ENCODE data around the gene FUCA1. TPM values are rescaled to one million over a fixed set of nuclear protein-coding genes. Genes with fewer than 3 reads are reported as not detected.
A peak's percentile ranks its signal among the peaks of the same experiment; 100 is the strongest.
"Not testable (repeated sequence)": the region's sequence is repeated elsewhere in the genome, so short reads cannot be mapped to it uniquely, and the experiment has no call there.

Gene FUCA1
- total RNA-seq, 1 experiment from 2014 or later = 20.7 TPM

GRCh38 chr1:23804183-23804835 is 63.8 kb downstream of the FUCA1 start:
- Histone ChIP-seq H3K27ac (ENCODE audit: low read depth, low read length) (no peak overlapping the region), H3K9me2 (ENCODE audit: insufficient read depth) (no peaks in the 10 kb centered on the region), H3K27me3 (ENCODE audit: insufficient read depth, low read length) (no peaks in the 10 kb centered on the region), H3K4me1 (ENCODE audit: control insufficient read depth in 1 of 2, insufficient read depth in 2 of 2, low read length in 2 of 2) (peaks cover 4 to 11% of the 10 kb centered on the region in 2 experiments; a peak in 2 of 4 replicates), H3K9ac (ENCODE audit: low read length) (no peak overlapping the region), H3K36me3 (ENCODE audit: control insufficient read depth in 1 of 2, insufficient read depth in 2 of 2, low read length in 2 of 2) (0 out of 4 replicates have a peak, but pooled peaks cover 0 to 2% of the 10 kb centered on the region in 2 experiments), H2AFZ (ENCODE audit: low read depth, low read length, poor library complexity, severe bottlenecking) (no peak overlapping the region), H3K4me3 (replicated peaks in 1 of 2; ENCODE audit: low read depth in 1 of 2, low read length in 2 of 2) (no peak overlapping the region), H3K79me2 (ENCODE audit: insufficient read depth, low read length) (0 out of 2 replicates have a peak, but pooled peaks cover 5% of the 10 kb centered on the region), H4K20me1 (ENCODE audit: insufficient read depth) (no peaks in the 10 kb centered on the region), H3K9me3 (ENCODE audit: control insufficient read depth in 1 of 2, insufficient read depth in 1 of 2, low read depth in 1 of 2, low read length in 2 of 2) (no peaks in the 10 kb centered on the region), H3K4me2 (ENCODE audit: low read length) (no peak overlapping the region)
- DNase-seq (ENCODE audit: low read depth, low spot score) (no peak), ATAC-seq (no peak)
- CTCF ChIA-PET = no interaction called here
- TF ChIP-seq, protein P1, sequence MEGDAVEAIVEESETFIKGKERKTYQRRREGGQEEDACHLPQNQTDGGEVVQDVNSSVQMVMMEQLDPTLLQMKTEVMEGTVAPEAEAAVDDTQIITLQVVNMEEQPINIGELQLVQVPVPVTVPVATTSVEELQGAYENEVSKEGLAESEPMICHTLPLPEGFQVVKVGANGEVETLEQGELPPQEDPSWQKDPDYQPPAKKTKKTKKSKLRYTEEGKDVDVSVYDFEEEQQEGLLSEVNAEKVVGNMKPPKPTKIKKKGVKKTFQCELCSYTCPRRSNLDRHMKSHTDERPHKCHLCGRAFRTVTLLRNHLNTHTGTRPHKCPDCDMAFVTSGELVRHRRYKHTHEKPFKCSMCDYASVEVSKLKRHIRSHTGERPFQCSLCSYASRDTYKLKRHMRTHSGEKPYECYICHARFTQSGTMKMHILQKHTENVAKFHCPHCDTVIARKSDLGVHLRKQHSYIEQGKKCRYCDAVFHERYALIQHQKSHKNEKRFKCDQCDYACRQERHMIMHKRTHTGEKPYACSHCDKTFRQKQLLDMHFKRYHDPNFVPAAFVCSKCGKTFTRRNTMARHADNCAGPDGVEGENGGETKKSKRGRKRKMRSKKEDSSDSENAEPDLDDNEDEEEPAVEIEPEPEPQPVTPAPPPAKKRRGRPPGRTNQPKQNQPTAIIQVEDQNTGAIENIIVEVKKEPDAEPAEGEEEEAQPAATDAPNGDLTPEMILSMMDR (IDR thresholded peaks at IDR 0.05 in 2 of 3, conservative IDR thresholded peaks at IDR 0.05 in 1 of 3; ENCODE audit: borderline replicate concordance in 1 of 3, insufficient read depth in 1 of 3, low read depth in 2 of 3, low read length in 2 of 3) = peak in 2 of 3 experiments; percentile 20 to 27; a peak in 2 of 6 replicates
- TF ChIP-seq, protein P2, sequence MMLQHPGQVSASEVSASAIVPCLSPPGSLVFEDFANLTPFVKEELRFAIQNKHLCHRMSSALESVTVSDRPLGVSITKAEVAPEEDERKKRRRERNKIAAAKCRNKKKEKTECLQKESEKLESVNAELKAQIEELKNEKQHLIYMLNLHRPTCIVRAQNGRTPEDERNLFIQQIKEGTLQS (IDR thresholded peaks at IDR 0.05) = no peak
- POLR2A ChIA-PET = no interaction called here
- RAD21 ChIA-PET (ENCODE audit: low non-redundant PET in 1 of 2, low total read pairs in 2 of 2, uncharacterized antibody in 2 of 2, unreplicated experiment in 2 of 2) = no interaction called here
- no TSS peak for BruUV-seq (replicated peaks)
- intact Hi-C loops (cut with micrococcal nuclease) = no loop called here

GRCh38 chr1:23803674-23804073 is 64.4 kb downstream of the FUCA1 start:
- no peak overlapping the region for H3K4me3 ChIP-seq (replicated peaks in 1 of 2; ENCODE audit: low read depth in 1 of 2, low read length in 2 of 2)
- H3K4me2 ChIP-seq (ENCODE audit: low read length) = no peak overlapping the region
- H3K9me3 ChIP-seq (ENCODE audit: control insufficient read depth in 1 of 2, insufficient read depth in 1 of 2, low read depth in 1 of 2, low read length in 2 of 2) = no peaks in the 10 kb centered on the region
- H3K79me2 ChIP-seq (ENCODE audit: insufficient read depth, low read length) = peaks cover 10% of the 10 kb centered on the region; the same call in 1 of the 2 replicates
- TF ChIP-seq EZH2 (IDR thresholded peaks at IDR 0.05) (no peak), YY1 (IDR thresholded peaks at IDR 0.05; ENCODE audit: extremely low read depth, insufficient replicate concordance, low read depth, low read length) (no peak), EGR1 (IDR thresholded peaks at IDR 0.05; ENCODE audit: low read depth) (no peak), SRF (IDR thresholded peaks at IDR 0.05; ENCODE audit: low read depth) (no peak), CBX3 (IDR thresholded peaks at IDR 0.05; ENCODE audit: low read depth) (no peak), POLR2A (IDR thresholded peaks at IDR 0.05; ENCODE audit: borderline replicate concordance, extremely low read depth, insufficient read depth, insufficient read length) (no peak)
- POLR2A ChIA-PET = no interaction called here
- intact Hi-C loops (cut with micrococcal nuclease) = no loop called here
- no peak overlapping the region for H2AFZ ChIP-seq (ENCODE audit: low read depth, low read length, poor library complexity, severe bottlenecking)
- DNase-seq (ENCODE audit: low read depth, low spot score) = no peak
- RAD21 ChIA-PET (ENCODE audit: low non-redundant PET in 1 of 2, low total read pairs in 2 of 2, uncharacterized antibody in 2 of 2, unreplicated experiment in 2 of 2) = no interaction called here
- H3K36me3 ChIP-seq (ENCODE audit: control insufficient read depth in 1 of 2, insufficient read depth in 2 of 2, low read length in 2 of 2) = 0 out of 4 replicates have a peak, but pooled peaks cover 0 to 2% of the 10 kb centered on the region in 2 experiments
- H3K9ac ChIP-seq (ENCODE audit: low read length) = no peak overlapping the region
- no TSS peak for BruUV-seq (replicated peaks)
- no peaks in the 10 kb centered on the region for H3K27me3 ChIP-seq (ENCODE audit: insufficient read depth, low read length)
- CTCF ChIA-PET = interaction anchor here (1.3 kb wide), 1 partner anchor 113 kb away, joined by 3 read pairs; no protein-coding TSS in a partner anchor
- H4K20me1 ChIP-seq (ENCODE audit: insufficient read depth) = no peaks in the 10 kb centered on the region
- peaks cover 10 to 17% of the 10 kb centered on the region in 2 experiments for H3K4me1 ChIP-seq (ENCODE audit: control insufficient read depth in 1 of 2, insufficient read depth in 2 of 2, low read length in 2 of 2)
- ATAC-seq = no peak
- H3K27ac ChIP-seq (ENCODE audit: low read depth, low read length) = no peak overlapping the region
- no peaks in the 10 kb centered on the region for H3K9me2 ChIP-seq (ENCODE audit: insufficient read depth)

- H3K4me3 ChIP-seq (replicated peaks in 1 of 2; ENCODE audit: low read depth in 1 of 2, low read length in 2 of 2); RAD21 ChIA-PET (ENCODE audit: low non-redundant PET in 1 of 2, low total read pairs in 2 of 2, uncharacterized antibody in 2 of 2, unreplicated experiment in 2 of 2); H3K9me3 ChIP-seq (ENCODE audit: control insufficient read depth in 1 of 2, insufficient read depth in 1 of 2, low read depth in 1 of 2, low read length in 2 of 2); ATAC-seq; H3K4me2 ChIP-seq (ENCODE audit: low read length); H3K27ac ChIP-seq (ENCODE audit: low read depth, low read length); H2AFZ ChIP-seq (ENCODE audit: low read depth, low read length, poor library complexity, severe bottlenecking); POLR2A ChIA-PET; intact Hi-C loops (cut with micrococcal nuclease); DNase-seq (ENCODE audit: low read depth, low spot score); BruUV-seq (replicated peaks); H3K9me2 ChIP-seq (ENCODE audit: insufficient read depth); H3K9ac ChIP-seq (ENCODE audit: low read length); H3K36me3 ChIP-seq (ENCODE audit: control insufficient read depth in 1 of 2, insufficient read depth in 2 of 2, low read length in 2 of 2); H4K20me1 ChIP-seq (ENCODE audit: insufficient read depth); H3K27me3 ChIP-seq (ENCODE audit: insufficient read depth, low read length): not testable (repeated sequence)
- H3K4me1 ChIP-seq (ENCODE audit: control insufficient read depth in 1 of 2, insufficient read depth in 2 of 2, low read length in 2 of 2) = peaks cover 10 to 24% of the 10 kb centered on the region in 2 experiments
- CTCF ChIA-PET = interaction anchor here (1.3 to 2.6 kb wide), 2 partner anchors 8 to 114 kb away, joined by 3 to 15 read pairs; no protein-coding TSS in a partner anchor
- H3K79me2 ChIP-seq (ENCODE audit: insufficient read depth, low read length) = peaks cover 15% of the 10 kb centered on the region; the same call in 1 of the 2 replicates
Observed at GRCh38 chr1:23802809-23803342, 65.2 kb downstream of the FUCA1 start.

Data from HCT116 (cell line).